NCI-H128 (cell line): Measurements from ENCODE around the gene GALR3.
"Not testable (repeated sequence)": the region's sequence is repeated elsewhere in the genome, so short reads cannot be mapped to it uniquely, and the experiment has no call there.

Experiments
- DNase-seq: peaks from one replicate; lab custom pipeline; 2025; ENCODE audit not compliant: unreplicated experiment; lab: John Stamatoyannopoulos, UW

The GALR3 gene, protein sequence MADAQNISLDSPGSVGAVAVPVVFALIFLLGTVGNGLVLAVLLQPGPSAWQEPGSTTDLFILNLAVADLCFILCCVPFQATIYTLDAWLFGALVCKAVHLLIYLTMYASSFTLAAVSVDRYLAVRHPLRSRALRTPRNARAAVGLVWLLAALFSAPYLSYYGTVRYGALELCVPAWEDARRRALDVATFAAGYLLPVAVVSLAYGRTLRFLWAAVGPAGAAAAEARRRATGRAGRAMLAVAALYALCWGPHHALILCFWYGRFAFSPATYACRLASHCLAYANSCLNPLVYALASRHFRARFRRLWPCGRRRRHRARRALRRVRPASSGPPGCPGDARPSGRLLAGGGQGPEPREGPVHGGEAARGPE

GRCh38 chr22:37823134-37823985 is at the start of gene GALR3:
Gene GALR3 (plus strand): TSS chr22:37823382. CDS start chr22:37823407, 25 bp downstream.
- no peak for DNase-seq

- DNase-seq: no peak
These were observed 48.5 kb upstream of the GALR3 start for GRCh38 chr22:37774728-37775127.

GRCh38 chr22:37775785-37776638 is 47.2 kb upstream of the GALR3 start:
- DNase-seq: no peak

GRCh38 chr22:37776639-37777005 is 46.6 kb upstream of the GALR3 start:
- no peak for DNase-seq

DNA sequence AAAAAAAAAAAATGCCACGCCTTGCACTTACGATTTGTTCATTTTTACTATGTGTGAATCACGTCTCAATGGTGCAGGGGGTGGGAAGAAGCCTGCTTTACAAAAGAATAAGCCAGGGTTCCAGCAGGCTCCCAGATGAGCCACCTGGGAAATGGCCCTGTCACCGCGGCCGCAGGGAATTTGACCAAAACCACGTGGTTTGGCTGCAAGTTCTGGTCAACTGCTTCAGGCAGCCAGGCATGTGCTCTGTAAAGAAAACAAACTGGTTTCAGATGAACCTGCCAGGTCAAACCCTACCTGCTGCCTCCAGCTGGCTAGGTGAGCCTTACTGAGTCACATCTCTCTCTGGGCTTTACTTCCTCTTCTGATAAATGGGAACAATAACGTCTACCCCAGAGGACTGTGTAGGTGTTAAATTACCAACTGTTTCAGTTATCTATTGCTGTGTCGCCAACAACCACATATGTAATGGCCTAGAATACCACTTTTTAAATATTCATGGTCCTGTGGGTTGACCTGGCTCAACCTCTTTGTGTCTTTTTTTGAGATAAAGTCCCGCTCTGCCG is 46.0 kb upstream of the GALR3 start:
- DNase-seq: no peak

DNA sequence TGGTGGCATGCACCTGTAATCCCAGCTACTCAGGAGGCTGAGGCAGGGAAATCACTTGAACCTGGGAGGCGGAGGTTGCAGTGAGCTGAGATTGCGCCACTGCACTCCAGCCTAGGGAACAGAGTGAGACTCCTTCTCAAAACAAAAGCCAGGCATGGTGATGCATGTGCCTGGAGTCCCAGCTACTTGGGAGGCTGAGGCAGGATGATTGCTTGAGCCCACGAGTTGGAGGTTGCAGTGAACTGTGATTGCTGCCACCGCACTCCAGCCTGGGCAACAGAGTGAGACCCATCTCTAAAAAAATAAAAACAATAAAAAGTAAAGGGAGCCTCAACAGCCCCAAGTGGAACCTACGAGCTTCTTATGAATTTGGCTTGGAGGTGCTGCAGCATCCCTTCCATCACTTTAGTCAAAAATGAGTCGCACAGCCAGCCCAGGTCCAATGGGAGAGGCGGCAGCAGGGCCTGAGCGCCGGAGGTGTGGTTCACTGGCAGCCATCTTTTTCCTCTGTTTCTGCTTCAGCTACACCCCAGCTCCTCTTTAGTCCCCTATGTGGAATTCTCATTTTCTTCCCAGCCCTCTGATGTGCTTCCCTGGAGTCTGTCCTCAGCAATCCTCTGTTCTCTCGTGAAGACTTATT is 44.7 kb upstream of the GALR3 start:
- DNase-seq: no peak

- DNase-seq: no peak
These were observed 41.6 kb upstream of the GALR3 start for GRCh38 chr22:37781434-37782059.

DNA sequence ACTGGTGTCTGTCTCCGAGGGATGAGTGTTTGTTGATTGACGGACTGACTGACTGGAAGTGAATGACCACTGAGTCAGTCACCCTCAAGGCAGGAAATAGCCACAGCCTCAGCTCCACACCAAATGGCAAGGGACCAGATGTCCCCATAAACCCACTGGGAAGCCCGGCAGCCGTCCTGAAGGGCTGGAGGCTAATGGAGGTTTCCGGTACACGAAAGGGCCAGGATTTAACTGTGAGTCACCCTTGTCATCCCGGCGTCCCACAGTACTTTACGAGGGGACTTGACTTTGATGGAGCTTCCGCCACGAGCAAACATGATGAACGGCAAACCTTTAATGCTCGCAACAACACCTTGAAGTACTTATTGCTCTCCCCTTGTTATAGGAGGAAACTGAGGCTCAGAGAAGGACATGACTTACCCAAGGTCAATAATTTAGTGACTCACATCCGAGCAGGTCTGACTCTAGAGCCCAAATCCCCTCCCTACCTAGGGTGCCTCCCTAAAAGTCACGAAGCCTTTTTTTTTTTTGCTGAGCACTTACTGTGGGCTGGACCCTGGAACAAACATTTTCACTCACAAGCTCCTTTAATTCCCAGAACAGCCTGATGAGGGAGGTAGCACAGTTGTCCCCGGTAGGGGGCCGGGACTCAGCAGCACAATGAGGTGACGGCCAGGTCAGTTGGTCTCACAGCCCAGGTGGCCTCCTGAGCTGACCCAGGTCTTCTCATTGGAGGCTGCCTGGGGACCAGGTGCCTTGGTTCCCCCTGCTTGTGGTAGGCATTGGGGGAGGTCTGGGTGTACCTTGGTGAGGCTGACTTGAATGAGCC is 40.6 kb upstream of the GALR3 start:
- no peak for DNase-seq

GRCh38 chr22:37784829-37785495 is 38.2 kb upstream of the GALR3 start:
- no peak for DNase-seq

DNA sequence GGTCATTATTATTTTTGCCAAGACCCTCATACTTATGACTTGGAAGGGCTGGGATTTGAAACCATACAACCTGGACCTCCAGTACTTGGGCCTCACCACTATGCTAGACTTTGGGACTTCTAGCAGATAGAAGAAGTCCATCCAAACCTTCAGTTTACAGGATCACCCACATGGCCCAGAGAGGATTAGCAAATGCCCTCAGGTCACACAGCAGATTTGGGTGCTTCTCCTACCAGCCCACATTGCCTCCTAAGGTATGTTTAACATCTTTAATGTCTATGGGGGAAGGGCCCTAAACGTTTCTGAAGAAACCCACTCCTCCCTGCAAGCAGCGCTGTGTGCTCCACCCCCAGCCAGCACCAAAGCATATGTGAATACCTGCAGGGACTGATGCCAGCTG is 32.9 kb upstream of the GALR3 start:
- DNase-seq: no peak

GRCh38 chr22:37792494-37792893 is 30.7 kb upstream of the GALR3 start:
- no peak for DNase-seq

- DNase-seq: no peak
These were observed 28.8 kb upstream of the GALR3 start for GRCh38 chr22:37794376-37794775.

DNA sequence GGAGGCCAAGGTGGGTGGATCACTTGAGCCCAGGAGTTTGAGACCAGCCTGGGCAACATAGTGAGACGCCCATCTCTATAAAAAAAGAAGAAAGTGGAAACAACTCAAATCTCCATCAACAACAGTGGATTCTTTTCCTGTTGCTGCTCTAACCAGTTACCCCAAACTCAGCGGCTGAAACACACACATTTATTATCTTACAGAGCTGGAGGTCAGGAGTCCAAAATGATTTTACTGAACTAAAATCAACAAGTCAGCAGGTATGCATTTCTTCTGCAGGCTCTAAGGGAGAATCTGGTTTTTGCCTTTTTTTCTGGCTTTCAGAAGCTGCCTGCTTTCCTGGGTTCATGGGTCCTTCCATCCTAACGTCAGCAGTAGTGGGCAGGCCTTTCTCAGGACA is 27.1 kb upstream of the GALR3 start:
- DNase-seq: no peak

DNA sequence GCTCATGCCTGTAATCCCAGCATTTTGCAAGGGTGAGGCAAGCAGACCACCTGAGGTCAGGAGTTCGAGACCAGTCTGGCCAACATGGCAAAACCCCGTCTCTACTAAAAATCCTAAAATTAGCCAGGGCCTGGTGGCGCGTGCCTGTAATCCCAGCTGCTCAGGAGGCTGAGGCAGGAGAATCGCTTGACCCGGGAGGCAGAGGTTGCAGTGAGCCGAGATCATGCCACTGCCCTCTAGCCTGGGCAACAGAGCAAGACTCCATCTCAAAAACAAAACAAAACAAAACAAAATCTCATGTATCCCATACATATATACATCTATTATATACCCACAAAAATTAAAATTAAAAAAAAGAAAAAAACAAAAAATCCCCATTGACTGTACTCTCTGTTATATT is 25.9 kb upstream of the GALR3 start:
- not testable (repeated sequence) for DNase-seq

- DNase-seq: no peak
These were observed 25.2 kb upstream of the GALR3 start for GRCh38 chr22:37797874-37798500.

GRCh38 chr22:37799979-37800378 is 23.2 kb upstream of the GALR3 start:
- DNase-seq: not testable (repeated sequence)

GRCh38 chr22:37801946-37802309 is 21.3 kb upstream of the GALR3 start:
- DNase-seq: no peak
